SK-N-SH (cell line): ENCODE measurements around the gene MXRA8. TPM values are rescaled to one million over a fixed set of nuclear protein-coding genes. Genes with fewer than 3 reads are reported as not detected.

Experiments used
- CTCF ChIA-PET: fragments of 300-600, 350-600 bp; formaldehyde crosslinking; extraction: SDS; loops from one replicate; lab custom pipeline; 2021; lab: Yijun Ruan, JAX
- POLR2A ChIA-PET: fragments of 350-600 bp; sonication (Branson Sonifier 250); formaldehyde crosslinking; extraction: SDS; loops from one replicate; lab custom pipeline; 2020; ENCODE audit warnings: antibody characterized with exemption, inconsistent platforms; lab: Yijun Ruan, JAX
- DNase-seq: peaks from one replicate; pipeline ENCODE4 v3.0.0; 2012
- H2AFZ ChIP-seq: fragments of 200-600 bp; sonication (generic); 2 replicates; pipeline ENCODE4 v1.8.1; 2016; ENCODE audit warnings: antibody characterized with exemption, mild to moderate bottlenecking, low read depth
- H3F3A ChIP-seq: fragments of 200-600 bp; sonication (generic); replicated peaks from 2 replicates; pipeline ENCODE3; 2016; ENCODE audit warnings: antibody characterized with exemption, mild to moderate bottlenecking; ENCODE audit not compliant: insufficient read depth
- H3K27ac ChIP-seq, 2 experiments: fragments of 200-500 bp in 1 of 2; fragments of 200-600 bp in 1 of 2; sonication (Bioruptor generic) in 1 of 2; sonication (generic), shearing (Covaris generic) in 1 of 2; 2 replicates each; pipeline versions ENCODE4 v1.5.1 to v1.6.1; 2014 to 2016; ENCODE audit warnings: low read depth in 2 of 2, inconsistent platforms in 1 of 2, low read length in 1 of 2, mild to moderate bottlenecking in 1 of 2, mixed read lengths in 1 of 2
- H3K27me3 ChIP-seq: fragments of 200-600 bp; sonication (generic), shearing (Covaris generic); 2 replicates; pipeline ENCODE4 v1.6.1; 2016; ENCODE audit warnings: mixed run types; ENCODE audit not compliant: insufficient read depth
- H3K36me3 ChIP-seq, 2 experiments: fragments of 200-500 bp in 1 of 2; fragments of 200-600 bp in 1 of 2; sonication (Bioruptor generic) in 1 of 2; sonication (generic) in 1 of 2; replicated peaks in 1 of 2; 2 replicates each; pipeline versions ENCODE3 to v1.5.1; 2014 to 2016; ENCODE audit warnings: low read length in 1 of 2, mild to moderate bottlenecking in 1 of 2; ENCODE audit not compliant: insufficient read depth in 2 of 2, control insufficient read depth in 1 of 2
- H3K4me1 ChIP-seq, 2 experiments: fragments of 200-500 bp in 1 of 2; fragments of 200-600 bp in 1 of 2; sonication (Bioruptor generic) in 1 of 2; sonication (generic), shearing (Covaris generic) in 1 of 2; 2 replicates each; pipeline versions ENCODE4 v1.5.1 to v1.6.1; 2014 to 2016; ENCODE audit warnings: low read depth in 1 of 2, low read length in 1 of 2, mixed run types in 1 of 2; ENCODE audit not compliant: insufficient read depth in 2 of 2, control insufficient read depth in 1 of 2
- H3K4me2 ChIP-seq: fragments of 200-600 bp; sonication (generic), shearing (Covaris generic); 2 replicates; pipeline ENCODE4 v1.6.1; 2017; ENCODE audit warnings: mixed run types
- H3K4me3 ChIP-seq, 2 experiments: fragments of 200-500 bp in 1 of 2; fragments of 200-600 bp in 1 of 2; sonication (Bioruptor generic) in 1 of 2; sonication (generic), shearing (Covaris generic) in 1 of 2; 2 replicates each; pipeline versions ENCODE4 v1.5.1 to v1.8.1; 2014 to 2016; ENCODE audit warnings: low read depth in 2 of 2, inconsistent platforms in 1 of 2, low read length in 1 of 2, mild to moderate bottlenecking in 1 of 2, mixed read lengths in 1 of 2, moderate library complexity in 1 of 2
- H3K79me2 ChIP-seq: fragments of 200-600 bp; sonication (generic); 2 replicates; pipeline ENCODE4 v1.8.1; 2017; ENCODE audit warnings: mild to moderate bottlenecking; ENCODE audit not compliant: insufficient read depth
- H3K9ac ChIP-seq: fragments of 200-600 bp; sonication (generic); 2 replicates; pipeline ENCODE4 v1.6.1; 2017; ENCODE audit warnings: mixed run types
- H3K9me2 ChIP-seq: fragments of 200-600 bp; sonication (generic); 2 replicates; pipeline ENCODE4 v1.6.1; 2017; ENCODE audit warnings: mixed run types
- H3K9me3 ChIP-seq: fragments of 200-600 bp; sonication (generic); 2 replicates; pipeline ENCODE4 v1.6.1; 2017; ENCODE audit warnings: mixed run types, mild to moderate bottlenecking, moderate library complexity
- H4K20me1 ChIP-seq: fragments of 200-600 bp; sonication (generic); 2 replicates; pipeline ENCODE4 v1.6.1; 2017; ENCODE audit warnings: mild to moderate bottlenecking, mixed run types; ENCODE audit not compliant: insufficient read depth
- ELF1 ChIP-seq: IDR thresholded peaks from 2 replicates; pipeline ENCODE4 v1.4.0; 2012
- EZH2phosphoT487 ChIP-seq: fragments of 200-600 bp; sonication (generic); IDR thresholded peaks from 2 replicates; pipeline ENCODE4 v1.6.1; 2017; ENCODE audit warnings: low read depth, mixed run types, mild to moderate bottlenecking, antibody characterized with exemption, moderate library complexity, borderline replicate concordance
- MXI1 ChIP-seq: IDR thresholded peaks from 2 replicates; pipeline ENCODE4 v1.6.1; 2012; ENCODE audit warnings: mild to moderate bottlenecking, low read depth, low read length, improper control_type of control experiment
- PBX3 ChIP-seq: IDR thresholded peaks from 2 replicates; pipeline ENCODE4; 2012
- POLR2AphosphoS5 ChIP-seq: IDR thresholded peaks from 2 replicates; pipeline ENCODE4 v1.6.1; 2012; ENCODE audit warnings: low read depth, low read length
- SMC3 ChIP-seq: IDR thresholded peaks from 2 replicates; pipeline ENCODE4 v1.6.1; 2012; ENCODE audit warnings: low read depth, low read length, improper control_type of control experiment
- TEAD4 ChIP-seq: IDR thresholded peaks from 2 replicates; pipeline ENCODE4 v1.4.0; 2012; ENCODE audit warnings: mild to moderate bottlenecking, borderline replicate concordance; ENCODE audit not compliant: insufficient read depth
- WGBS: methylation state at CpG from one replicate; pipeline ENCODE4 v1.1.6; 2017; ENCODE audit warnings: low lambda C conversion rate; 5-methylcytosine and 5-hydroxymethylcytosine counted together
- polyA plus RNA-seq, 3 experiments: library from polyadenylated mRNA; depleted of rRNA; stranded (reverse); fragments of >200 nt; gene quantifications; 2 replicates each; pipeline ENCODE4 v1.2.3, GENCODE V29; 2012
- TF ChIP-seq, protein P1 (sequence below): fragments of 200-600 bp; sonication (generic); IDR thresholded peaks from 2 replicates; pipeline ENCODE4 v1.6.1; 2017; ENCODE audit warnings: antibody characterized with exemption, mild to moderate bottlenecking, moderate library complexity
- TF ChIP-seq, protein P2 (sequence below): IDR thresholded peaks from 2 replicates; pipeline ENCODE4 v1.4.0; 2012; ENCODE audit warnings: low read depth, borderline replicate concordance

MXRA8 gene
- polyA plus RNA-seq, 1 of the 3 experiments (the other 2 are of a cell fraction), result 2.5 TPM

- no peaks in the 10 kb centered on the region for H4K20me1 ChIP-seq
- H3K27me3 ChIP-seq, result no peaks in the 10 kb centered on the region
- TF ChIP-seq MXI1 (no peak), EZH2phosphoT487 (no peak), SMC3 (no peak), ELF1 (no peak)
- TF ChIP-seq, protein P1, sequence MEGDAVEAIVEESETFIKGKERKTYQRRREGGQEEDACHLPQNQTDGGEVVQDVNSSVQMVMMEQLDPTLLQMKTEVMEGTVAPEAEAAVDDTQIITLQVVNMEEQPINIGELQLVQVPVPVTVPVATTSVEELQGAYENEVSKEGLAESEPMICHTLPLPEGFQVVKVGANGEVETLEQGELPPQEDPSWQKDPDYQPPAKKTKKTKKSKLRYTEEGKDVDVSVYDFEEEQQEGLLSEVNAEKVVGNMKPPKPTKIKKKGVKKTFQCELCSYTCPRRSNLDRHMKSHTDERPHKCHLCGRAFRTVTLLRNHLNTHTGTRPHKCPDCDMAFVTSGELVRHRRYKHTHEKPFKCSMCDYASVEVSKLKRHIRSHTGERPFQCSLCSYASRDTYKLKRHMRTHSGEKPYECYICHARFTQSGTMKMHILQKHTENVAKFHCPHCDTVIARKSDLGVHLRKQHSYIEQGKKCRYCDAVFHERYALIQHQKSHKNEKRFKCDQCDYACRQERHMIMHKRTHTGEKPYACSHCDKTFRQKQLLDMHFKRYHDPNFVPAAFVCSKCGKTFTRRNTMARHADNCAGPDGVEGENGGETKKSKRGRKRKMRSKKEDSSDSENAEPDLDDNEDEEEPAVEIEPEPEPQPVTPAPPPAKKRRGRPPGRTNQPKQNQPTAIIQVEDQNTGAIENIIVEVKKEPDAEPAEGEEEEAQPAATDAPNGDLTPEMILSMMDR, result no peak
- peaks cover 3% of the 10 kb centered on the region; the same call in 1 of the 2 replicates for H3K79me2 ChIP-seq
- peaks cover 0 to 41% of the 10 kb centered on the region in 2 experiments; a peak in 1 of 4 replicates for H3K4me1 ChIP-seq
- CTCF ChIA-PET, result interaction anchor here (0.6 to 5.1 kb wide), 3 partner anchors 8 to 24 kb away, joined by 3 to 48 read pairs (median 10); no protein-coding TSS in a partner anchor
- H3K9ac ChIP-seq, result no peak overlapping the region
- no peak overlapping the region for H2AFZ ChIP-seq
- H3K9me2 ChIP-seq, result no peaks in the 10 kb centered on the region
- H3K9me3 ChIP-seq, result no peaks in the 10 kb centered on the region
- DNase-seq, result no peak
- POLR2A ChIA-PET, result no interaction called here
- H3K36me3 ChIP-seq, result no peaks in the 10 kb centered on the region
- no peak overlapping the region for H3K27ac ChIP-seq
- H3K4me3 ChIP-seq, result no peak overlapping the region
- 83% methylated on average over 5 of the region's 28 CpGs for whole genome bisulfite sequencing
- no peak overlapping the region for H3K4me2 ChIP-seq
- peaks cover 5% of the 10 kb centered on the region for H3F3A ChIP-seq
Observed at GRCh38 chr1:1353389-1354151, 4.8 kb downstream of the MXRA8 start.

DNA sequence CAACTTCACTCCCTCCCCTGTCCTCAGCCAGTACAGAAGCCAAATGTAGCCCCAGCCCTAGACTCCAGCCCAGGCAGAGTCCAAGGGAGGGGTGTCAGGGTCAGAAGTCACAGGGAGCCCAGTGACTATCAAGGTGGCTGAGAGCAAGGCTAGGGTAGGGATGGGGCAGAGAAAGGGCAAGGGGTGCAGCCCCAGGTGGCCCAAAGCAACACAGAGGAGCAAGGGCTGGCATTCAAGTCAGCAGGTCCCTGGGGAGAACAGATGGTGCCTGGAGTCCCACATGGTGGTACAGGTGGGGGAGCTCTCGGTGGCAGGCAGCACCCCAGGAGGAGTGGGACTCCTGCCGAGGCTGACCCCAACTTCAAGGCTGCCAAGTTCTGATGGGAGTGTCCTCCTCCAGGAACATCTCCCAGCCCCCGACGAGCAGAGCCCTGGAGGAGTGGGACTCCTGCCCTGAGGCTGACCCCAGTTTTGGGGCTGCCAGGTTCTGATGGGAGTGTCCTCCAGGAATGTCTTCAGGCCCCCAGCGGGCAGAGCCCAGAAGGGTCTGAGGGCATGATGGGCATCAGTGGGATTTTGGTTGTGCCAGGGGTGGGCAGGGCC, 5.5 kb downstream of the MXRA8 start:
- ChIA-PET CTCF (interaction anchor here (1.7 to 5.1 kb wide), 2 partner anchors 19 to 22 kb away, joined by 8 to 48 read pairs; partner anchors contain the start of gene AURKAIP1), POLR2A (interaction anchor here (0.6 kb wide), 1 partner anchor 23 kb away, joined by 3 read pairs; no protein-coding TSS in a partner anchor)
- no peak overlapping the region for H3K4me2 ChIP-seq
- TF ChIP-seq POLR2AphosphoS5 (peak; percentile 34; the same call in 1 of the 2 replicates), TEAD4 (no peak), PBX3 (peak; percentile 14; the same call in 1 of the 2 replicates)
- TF ChIP-seq, protein P2, sequence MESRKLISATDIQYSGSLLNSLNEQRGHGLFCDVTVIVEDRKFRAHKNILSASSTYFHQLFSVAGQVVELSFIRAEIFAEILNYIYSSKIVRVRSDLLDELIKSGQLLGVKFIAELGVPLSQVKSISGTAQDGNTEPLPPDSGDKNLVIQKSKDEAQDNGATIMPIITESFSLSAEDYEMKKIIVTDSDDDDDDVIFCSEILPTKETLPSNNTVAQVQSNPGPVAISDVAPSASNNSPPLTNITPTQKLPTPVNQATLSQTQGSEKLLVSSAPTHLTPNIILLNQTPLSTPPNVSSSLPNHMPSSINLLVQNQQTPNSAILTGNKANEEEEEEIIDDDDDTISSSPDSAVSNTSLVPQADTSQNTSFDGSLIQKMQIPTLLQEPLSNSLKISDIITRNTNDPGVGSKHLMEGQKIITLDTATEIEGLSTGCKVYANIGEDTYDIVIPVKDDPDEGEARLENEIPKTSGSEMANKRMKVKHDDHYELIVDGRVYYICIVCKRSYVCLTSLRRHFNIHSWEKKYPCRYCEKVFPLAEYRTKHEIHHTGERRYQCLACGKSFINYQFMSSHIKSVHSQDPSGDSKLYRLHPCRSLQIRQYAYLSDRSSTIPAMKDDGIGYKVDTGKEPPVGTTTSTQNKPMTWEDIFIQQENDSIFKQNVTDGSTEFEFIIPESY, result no peak
- TF ChIP-seq, protein P1, result no peak
- no peaks in the 10 kb centered on the region for H3K36me3 ChIP-seq
- WGBS, result 100% methylated on average over 1 of the region's 5 CpGs
- H3K79me2 ChIP-seq, result peaks cover 10% of the 10 kb centered on the region
- no peak overlapping the region for H3K4me3 ChIP-seq
- DNase-seq, result no peak
- H3F3A ChIP-seq, result peaks cover 5% of the 10 kb centered on the region
- no peaks in the 10 kb centered on the region for H3K9me2 ChIP-seq
- H3K4me1 ChIP-seq, result peaks cover 0 to 40% of the 10 kb centered on the region in 2 experiments; a peak in 1 of 4 replicates
- H3K9ac ChIP-seq, result no peak overlapping the region
- H3K27ac ChIP-seq, result no peak overlapping the region
- no peaks in the 10 kb centered on the region for H3K27me3 ChIP-seq
- no peak overlapping the region for H2AFZ ChIP-seq
- H4K20me1 ChIP-seq, result peaks cover 2% of the 10 kb centered on the region; the same call in 1 of the 2 replicates
- no peaks in the 10 kb centered on the region for H3K9me3 ChIP-seq
